Prostate gland (tissue), 2 donors: ENCODE results near the gene SPAG6. TPM values are rescaled to one million over a fixed set of nuclear protein-coding genes. Genes with fewer than 3 reads are reported as not detected.

Source experiments
- DNase-seq: peaks from one replicate; pipeline ENCODE4 v3.0.0-alpha.2; 2019; ENCODE audit warnings: low spot score
- H3K27ac ChIP-seq, 2 donors: fragments of 200-600 bp; sonication (generic); 2 replicates each; pipeline ENCODE4 v1.5.1; 2017 to 2019
- H3K27me3 ChIP-seq: fragments of 200-600 bp; sonication (generic); replicated peaks from 2 replicates; pipeline ENCODE4 v1.5.1; 2019; ENCODE audit not compliant: insufficient read depth
- H3K36me3 ChIP-seq, 2 donors: fragments of 200-600 bp; sonication (generic); 1 replicate in 1 of 2; 2 replicates in 1 of 2; pipeline versions ENCODE4 v1.5.1 to v1.8.1; 2017 to 2019
- H3K4me1 ChIP-seq: fragments of 200-600 bp; sonication (generic); replicated peaks from 2 replicates; pipeline ENCODE4 v1.5.1; 2019
- H3K4me3 ChIP-seq, 2 donors: fragments of 200-600 bp; sonication (generic); 2 replicates each; pipeline ENCODE4 v1.5.1; 2017 to 2019
- H3K9me3 ChIP-seq: fragments of 200-600 bp; sonication (generic); 2 replicates; pipeline ENCODE4 v1.5.1; 2017
- POLR2A ChIP-seq: fragments of 450-650 bp; IDR thresholded peaks from one replicate; pipeline ENCODE4 v1.6.1; 2016; ENCODE audit warnings: antibody characterized with exemption, mild to moderate bottlenecking
- POLR2AphosphoS5 ChIP-seq: sonication (generic); formaldehyde crosslinking; IDR thresholded peaks from one replicate; pipeline ENCODE4 v1.6.1; 2017; ENCODE audit warnings: antibody characterized with exemption
- WGBS: methylation state at CpG from one replicate; pipeline ENCODE4 v1.1.5; 2018; 5-methylcytosine and 5-hydroxymethylcytosine counted together
- intact Hi-C: fragments of 100-400 bp; cut with DNase I; formaldehyde crosslinking; loops from one replicate; pipeline ENCODE4 v1.14.2; 2022
- total RNA-seq, 2 donors: library from RNA; depleted of rRNA; stranded (reverse); fragments of >200 nt; gene quantifications; one replicate each; pipeline ENCODE4 v1.1.0, GENCODE V29; 2016
- TF ChIP-seq, protein P1 (sequence below), 4 experiments: fragments of 200-600 bp in 2 of 4; fragments of 450-650 bp in 2 of 4; sonication (generic) in 2 of 4; IDR thresholded peaks; 1 replicate in 3 of 4; 2 replicates in 1 of 4; pipeline ENCODE4 v1.5.1; 2016 to 2019; ENCODE audit warnings: antibody characterized with exemption in 4 of 4, mild to moderate bottlenecking in 2 of 4, moderate library complexity in 2 of 4

Gene SPAG6
- total RNA-seq, 2 donors from 2014 or later = 5.8 to 20.3 TPM

GRCh38 chr10:22414146-22414545 is 68.8 kb downstream of the SPAG6 start:
- TF ChIP-seq, protein P1, sequence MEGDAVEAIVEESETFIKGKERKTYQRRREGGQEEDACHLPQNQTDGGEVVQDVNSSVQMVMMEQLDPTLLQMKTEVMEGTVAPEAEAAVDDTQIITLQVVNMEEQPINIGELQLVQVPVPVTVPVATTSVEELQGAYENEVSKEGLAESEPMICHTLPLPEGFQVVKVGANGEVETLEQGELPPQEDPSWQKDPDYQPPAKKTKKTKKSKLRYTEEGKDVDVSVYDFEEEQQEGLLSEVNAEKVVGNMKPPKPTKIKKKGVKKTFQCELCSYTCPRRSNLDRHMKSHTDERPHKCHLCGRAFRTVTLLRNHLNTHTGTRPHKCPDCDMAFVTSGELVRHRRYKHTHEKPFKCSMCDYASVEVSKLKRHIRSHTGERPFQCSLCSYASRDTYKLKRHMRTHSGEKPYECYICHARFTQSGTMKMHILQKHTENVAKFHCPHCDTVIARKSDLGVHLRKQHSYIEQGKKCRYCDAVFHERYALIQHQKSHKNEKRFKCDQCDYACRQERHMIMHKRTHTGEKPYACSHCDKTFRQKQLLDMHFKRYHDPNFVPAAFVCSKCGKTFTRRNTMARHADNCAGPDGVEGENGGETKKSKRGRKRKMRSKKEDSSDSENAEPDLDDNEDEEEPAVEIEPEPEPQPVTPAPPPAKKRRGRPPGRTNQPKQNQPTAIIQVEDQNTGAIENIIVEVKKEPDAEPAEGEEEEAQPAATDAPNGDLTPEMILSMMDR (IDR thresholded peaks at IDR 0.05) = no peak
- TF ChIP-seq POLR2AphosphoS5 (no peak), POLR2A (no peak)
- DNase-seq = no peak
- no peak overlapping the region for H3K27ac ChIP-seq
- H3K36me3 ChIP-seq = no peaks in the 10 kb centered on the region
- no peaks in the 10 kb centered on the region for H3K27me3 ChIP-seq
- no peak overlapping the region for H3K4me3 ChIP-seq
- H3K4me1 ChIP-seq = no peaks in the 10 kb centered on the region
- 97% methylated on average over 3 of the region's 3 CpGs for WGBS
- intact Hi-C loops = no loop called here
- H3K9me3 ChIP-seq = no peaks in the 10 kb centered on the region

GRCh38 chr10:22415072-22415471 is 69.8 kb downstream of the SPAG6 start:
- intact Hi-C loops = no loop called here
- Histone ChIP-seq H3K36me3 (no peaks in the 10 kb centered on the region), H3K9me3 (no peaks in the 10 kb centered on the region), H3K4me1 (no peaks in the 10 kb centered on the region), H3K27me3 (no peaks in the 10 kb centered on the region), H3K27ac (no peak overlapping the region), H3K4me3 (no peak overlapping the region)
- no peak for TF ChIP-seq POLR2A
- TF ChIP-seq, protein P1 (IDR thresholded peaks at IDR 0.05) = no peak
- no peak for TF ChIP-seq POLR2AphosphoS5
- WGBS = 93% methylated on average over 2 of the region's 2 CpGs
- DNase-seq = no peak

DNA sequence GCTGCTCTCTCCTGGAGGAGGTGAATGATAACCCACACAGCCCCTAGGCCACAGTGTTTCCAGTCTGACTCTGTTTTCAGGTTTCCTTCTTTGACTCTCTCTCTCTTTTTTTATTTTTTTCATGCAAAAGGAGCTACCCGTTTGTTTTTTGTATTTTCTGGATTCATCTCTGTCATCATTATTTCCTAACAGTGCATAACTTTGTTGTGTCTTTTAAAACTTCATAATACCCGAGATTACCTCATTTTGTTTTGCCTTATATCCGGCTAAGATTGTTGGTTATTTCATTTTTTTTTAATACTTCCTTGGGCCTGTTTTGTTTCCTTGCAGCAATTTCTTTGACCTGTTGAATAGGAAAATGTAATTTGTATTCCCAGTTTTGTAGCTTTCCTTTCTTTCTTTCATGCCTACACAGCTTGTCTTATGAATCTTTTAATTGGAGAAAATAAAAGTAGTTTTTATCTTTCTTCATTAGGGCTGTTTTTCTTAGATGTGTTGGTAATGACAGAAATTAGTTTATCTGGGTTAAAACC is 72.5 kb downstream of the SPAG6 start:
- no peak overlapping the region for H3K4me3 ChIP-seq
- no peak overlapping the region for H3K27ac ChIP-seq
- H3K4me1 ChIP-seq = no peaks in the 10 kb centered on the region
- H3K27me3 ChIP-seq = no peaks in the 10 kb centered on the region
- TF ChIP-seq POLR2A (no peak), POLR2AphosphoS5 (no peak)
- TF ChIP-seq, protein P1 (IDR thresholded peaks at IDR 0.05) = no peak
- no peaks in the 10 kb centered on the region for H3K9me3 ChIP-seq
- intact Hi-C loops = no loop called here
- H3K36me3 ChIP-seq = no peaks in the 10 kb centered on the region
- WGBS = 83% methylated on average over 3 of the region's 3 CpGs
- DNase-seq = no peak

- TF ChIP-seq, protein P1 (IDR thresholded peaks at IDR 0.05) = no peak
- TF ChIP-seq POLR2A (no peak), POLR2AphosphoS5 (no peak)
- no peak for DNase-seq
- no peaks in the 10 kb centered on the region for H3K36me3 ChIP-seq
- no peaks in the 10 kb centered on the region for H3K9me3 ChIP-seq
- no peak overlapping the region for H3K4me3 ChIP-seq
- no peak overlapping the region for H3K27ac ChIP-seq
- H3K4me1 ChIP-seq = no peaks in the 10 kb centered on the region
- WGBS = 92% methylated on average over 4 of the region's 4 CpGs
- H3K27me3 ChIP-seq = no peaks in the 10 kb centered on the region
- intact Hi-C loops = no loop called here
Observed at GRCh38 chr10:22420787-22421517, 75.7 kb downstream of the SPAG6 start.

- Histone ChIP-seq H3K36me3 (no peaks in the 10 kb centered on the region), H3K4me3 (no peak overlapping the region), H3K9me3 (no peaks in the 10 kb centered on the region), H3K27ac (no peak overlapping the region), H3K4me1 (no peaks in the 10 kb centered on the region), H3K27me3 (no peaks in the 10 kb centered on the region)
- WGBS = 93% methylated on average over 5 of the region's 5 CpGs
- intact Hi-C loops = no loop called here
- DNase-seq = no peak
- TF ChIP-seq, protein P1 (IDR thresholded peaks at IDR 0.05) = no peak
- TF ChIP-seq POLR2A (no peak), POLR2AphosphoS5 (no peak)
Observed at GRCh38 chr10:22426653-22427052, 81.4 kb downstream of the SPAG6 start.
